GM06990 (cell line): ENCODE results near the gene PHACTR1.
A peak's percentile ranks its signal among the peaks of the same experiment; 100 is the strongest.

Experiments used
- DNase-seq: peaks from one replicate; pipeline ENCODE4 v3.0.0-alpha.2; 2011; ENCODE audit not compliant: insufficient read length; ENCODE audit errors: extremely low read depth
- H3K27me3 ChIP-seq: replicated peaks from 2 replicates; pipeline ENCODE4 v1.6.0; 2011; ENCODE audit warnings: low read length; ENCODE audit not compliant: control insufficient read depth, insufficient read depth
- H3K36me3 ChIP-seq: 2 replicates; pipeline ENCODE4 v1.5.1; 2011; ENCODE audit warnings: low read length; ENCODE audit not compliant: control insufficient read depth, insufficient read depth
- H3K4me3 ChIP-seq: replicated peaks from 2 replicates; pipeline ENCODE4 v1.5.1; 2011; ENCODE audit warnings: low read depth, mild to moderate bottlenecking, control low read depth, low read length
- CTCF ChIP-seq: IDR thresholded peaks from 2 replicates; pipeline ENCODE4 v1.5.1; 2011; ENCODE audit warnings: low read length, control low read depth, mild to moderate bottlenecking, inconsistent platforms; ENCODE audit not compliant: insufficient read depth, poor library complexity, severe bottlenecking

Gene PHACTR1

GRCh38 chr6:13261464-13261994 lies 545.0 kb downstream of the PHACTR1 start:
- Histone ChIP-seq H3K4me3 (no peak overlapping the region; the same call in 1 of the 2 replicates), H3K27me3 (no peaks in the 10 kb centered on the region), H3K36me3 (no peaks in the 10 kb centered on the region)
- peak; percentile 53 for DNase-seq
- TF ChIP-seq CTCF, result no peak

- Histone ChIP-seq H3K4me3 (no peak overlapping the region), H3K27me3 (no peaks in the 10 kb centered on the region), H3K36me3 (no peaks in the 10 kb centered on the region)
- no peak for TF ChIP-seq CTCF
- no peak for DNase-seq
These were observed 546.0 kb downstream of the PHACTR1 start for GRCh38 chr6:13262302-13263230.

GRCh38 chr6:13263669-13264068 lies 547.1 kb downstream of the PHACTR1 start:
- DNase-seq, result no peak
- H3K27me3 ChIP-seq, result no peaks in the 10 kb centered on the region
- no peak for TF ChIP-seq CTCF
- no peak overlapping the region for H3K4me3 ChIP-seq
- no peaks in the 10 kb centered on the region for H3K36me3 ChIP-seq

GRCh38 chr6:13267142-13267651 lies 550.6 kb downstream of the PHACTR1 start:
- no peak overlapping the region for H3K4me3 ChIP-seq
- no peaks in the 10 kb centered on the region for H3K27me3 ChIP-seq
- DNase-seq, result no peak
- no peaks in the 10 kb centered on the region for H3K36me3 ChIP-seq
- TF ChIP-seq CTCF, result no peak

- TF ChIP-seq CTCF, result no peak
- DNase-seq, result no peak
- H3K36me3 ChIP-seq, result no peaks in the 10 kb centered on the region
- H3K27me3 ChIP-seq, result no peaks in the 10 kb centered on the region
- no peak overlapping the region for H3K4me3 ChIP-seq
These were observed 552.4 kb downstream of the PHACTR1 start for GRCh38 chr6:13268913-13269518.
